Raji (cell line): ENCODE data around the gene CD300LG.

Source experiments
- POLR2A ChIP-seq: IDR thresholded peaks from 2 replicates; pipeline ENCODE4 v1.6.1; 2011; ENCODE audit warnings: low read depth, low read length, control low read depth; ENCODE audit not compliant: insufficient read depth

Gene CD300LG

GRCh38 chr17:43839670-43840108, 7.3 kb upstream of the CD300LG start:
- TF ChIP-seq POLR2A, result no peak

- no peak for TF ChIP-seq POLR2A
Observed at GRCh38 chr17:43840814-43841213, 6.2 kb upstream of the CD300LG start.

GRCh38 chr17:43841282-43841681, 5.7 kb upstream of the CD300LG start:
- no peak for TF ChIP-seq POLR2A

GRCh38 chr17:43842975-43843325, 4.0 kb upstream of the CD300LG start:
- TF ChIP-seq POLR2A, result no peak

- TF ChIP-seq POLR2A, result no peak
Observed at GRCh38 chr17:43844241-43844640, 2.7 kb upstream of the CD300LG start.

- TF ChIP-seq POLR2A, result no peak
Observed at GRCh38 chr17:43845766-43846165, 1.2 kb upstream of the CD300LG start.

- no peak for TF ChIP-seq POLR2A
Observed at GRCh38 chr17:43846221-43846712, 709 bp upstream of the CD300LG start.

GRCh38 chr17:43848601-43849000, 1.6 kb downstream of the CD300LG start:
- no peak for TF ChIP-seq POLR2A

- no peak for TF ChIP-seq POLR2A
Observed at GRCh38 chr17:43849116-43849515, 2.1 kb downstream of the CD300LG start.

GRCh38 chr17:43852571-43852970, 5.6 kb downstream of the CD300LG start:
- TF ChIP-seq POLR2A, result no peak

- TF ChIP-seq POLR2A, result no peak
Observed at GRCh38 chr17:43853546-43853945, 6.6 kb downstream of the CD300LG start.

GRCh38 chr17:43854498-43854897, 7.5 kb downstream of the CD300LG start:
- no peak for TF ChIP-seq POLR2A

- no peak for TF ChIP-seq POLR2A
Observed at GRCh38 chr17:43855061-43855460, 8.1 kb downstream of the CD300LG start.

GRCh38 chr17:43856141-43856540, 9.2 kb downstream of the CD300LG start:
- TF ChIP-seq POLR2A, result no peak

- TF ChIP-seq POLR2A, result no peak
Observed at GRCh38 chr17:43857141-43857540, 10.2 kb downstream of the CD300LG start.

- TF ChIP-seq POLR2A, result no peak
Observed at GRCh38 chr17:43857957-43858600, 11.1 kb downstream of the CD300LG start.

GRCh38 chr17:43860077-43860725, 13.2 kb downstream of the CD300LG start:
- TF ChIP-seq POLR2A, result no peak

GRCh38 chr17:43860927-43861622, 14.1 kb downstream of the CD300LG start:
- no peak for TF ChIP-seq POLR2A
